Endothelial cell (in vitro differentiated cells): ENCODE data around the gene SLFNL1. TPM values are rescaled to one million over a fixed set of nuclear protein-coding genes. Genes with fewer than 3 reads are reported as not detected.

Experiments used
- DNase-seq: peaks from one replicate; pipeline ENCODE4 v3.0.0; 2021; ENCODE audit warnings: low spot score
- H3K27ac Mint-ChIP-seq: one replicate; pipeline ENCODE4 v1.8.0; 2021; ENCODE audit warnings: mixed read lengths, inconsistent platforms; ENCODE audit not compliant: unreplicated experiment
- H3K27me3 Mint-ChIP-seq: one replicate; pipeline ENCODE4 v1.8.0; 2021; ENCODE audit warnings: mild to moderate bottlenecking, moderate library complexity, mixed read lengths, inconsistent platforms; ENCODE audit not compliant: unreplicated experiment
- H3K36me3 Mint-ChIP-seq: one replicate; pipeline ENCODE4 v1.8.0; 2021; ENCODE audit warnings: mild to moderate bottlenecking, low read depth, mixed read lengths, inconsistent platforms; ENCODE audit not compliant: unreplicated experiment
- H3K4me1 Mint-ChIP-seq: one replicate; pipeline ENCODE4 v1.8.0; 2021; ENCODE audit warnings: mild to moderate bottlenecking, mixed read lengths, inconsistent platforms; ENCODE audit not compliant: unreplicated experiment
- H3K4me3 Mint-ChIP-seq: one replicate; pipeline ENCODE4 v1.8.0; 2021; ENCODE audit warnings: mild to moderate bottlenecking, mixed read lengths, inconsistent platforms; ENCODE audit not compliant: unreplicated experiment
- H3K9me3 Mint-ChIP-seq: one replicate; pipeline ENCODE4 v1.8.0; 2021; ENCODE audit warnings: mixed read lengths, inconsistent platforms; ENCODE audit not compliant: unreplicated experiment
- total RNA-seq: library from RNA; stranded (reverse); fragmentation: NEBNext Ultra II Directional; extraction: Animal tissue kit (Norgen Biotek cat#: 25700); gene quantifications from one replicate; pipeline ENCODE4 v1.2.1, GENCODE V29; 2021; ENCODE audit not compliant: unreplicated experiment
- TF ChIP-seq, protein P1 (sequence below): fragments of 200-600 bp; sonication (generic); IDR thresholded peaks from one replicate; pipeline ENCODE4 v1.5.0; 2021; ENCODE audit warnings: antibody characterized with exemption; ENCODE audit not compliant: unreplicated experiment

The SLFNL1 gene
- total RNA-seq, 1 donor from 2014 or later, result 0.38 TPM

DNA sequence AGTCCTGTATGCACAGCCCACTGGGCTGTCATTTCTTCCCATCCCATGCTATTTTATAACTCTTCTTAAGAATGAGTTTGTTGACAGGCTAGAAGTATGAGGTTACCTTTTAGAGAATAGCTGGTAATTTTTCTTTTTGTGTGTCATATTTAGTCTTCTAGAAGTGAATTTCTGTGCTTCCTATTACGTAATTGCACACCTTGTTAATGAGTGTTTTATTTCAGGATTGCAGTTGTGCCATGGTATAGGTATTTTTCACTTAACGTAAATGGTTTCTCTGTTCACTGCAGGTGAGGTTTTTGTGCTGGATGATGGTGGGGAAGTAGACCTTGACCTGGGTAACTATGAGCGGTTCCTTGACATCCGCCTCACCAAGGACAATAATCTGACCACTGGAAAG lies 37.0 kb downstream of the SLFNL1 start:
- DNase-seq, result no peak
- Mint-ChIP-seq H3K36me3 (peaks cover 41% of the 10 kb centered on the region), H3K27ac (no peak overlapping the region), H3K4me1 (peaks cover 10% of the 10 kb centered on the region), H3K4me3 (no peak overlapping the region), H3K27me3 (peaks cover 11% of the 10 kb centered on the region), H3K9me3 (no peaks in the 10 kb centered on the region)
- TF ChIP-seq, protein P1, sequence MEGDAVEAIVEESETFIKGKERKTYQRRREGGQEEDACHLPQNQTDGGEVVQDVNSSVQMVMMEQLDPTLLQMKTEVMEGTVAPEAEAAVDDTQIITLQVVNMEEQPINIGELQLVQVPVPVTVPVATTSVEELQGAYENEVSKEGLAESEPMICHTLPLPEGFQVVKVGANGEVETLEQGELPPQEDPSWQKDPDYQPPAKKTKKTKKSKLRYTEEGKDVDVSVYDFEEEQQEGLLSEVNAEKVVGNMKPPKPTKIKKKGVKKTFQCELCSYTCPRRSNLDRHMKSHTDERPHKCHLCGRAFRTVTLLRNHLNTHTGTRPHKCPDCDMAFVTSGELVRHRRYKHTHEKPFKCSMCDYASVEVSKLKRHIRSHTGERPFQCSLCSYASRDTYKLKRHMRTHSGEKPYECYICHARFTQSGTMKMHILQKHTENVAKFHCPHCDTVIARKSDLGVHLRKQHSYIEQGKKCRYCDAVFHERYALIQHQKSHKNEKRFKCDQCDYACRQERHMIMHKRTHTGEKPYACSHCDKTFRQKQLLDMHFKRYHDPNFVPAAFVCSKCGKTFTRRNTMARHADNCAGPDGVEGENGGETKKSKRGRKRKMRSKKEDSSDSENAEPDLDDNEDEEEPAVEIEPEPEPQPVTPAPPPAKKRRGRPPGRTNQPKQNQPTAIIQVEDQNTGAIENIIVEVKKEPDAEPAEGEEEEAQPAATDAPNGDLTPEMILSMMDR, result no peak

DNA sequence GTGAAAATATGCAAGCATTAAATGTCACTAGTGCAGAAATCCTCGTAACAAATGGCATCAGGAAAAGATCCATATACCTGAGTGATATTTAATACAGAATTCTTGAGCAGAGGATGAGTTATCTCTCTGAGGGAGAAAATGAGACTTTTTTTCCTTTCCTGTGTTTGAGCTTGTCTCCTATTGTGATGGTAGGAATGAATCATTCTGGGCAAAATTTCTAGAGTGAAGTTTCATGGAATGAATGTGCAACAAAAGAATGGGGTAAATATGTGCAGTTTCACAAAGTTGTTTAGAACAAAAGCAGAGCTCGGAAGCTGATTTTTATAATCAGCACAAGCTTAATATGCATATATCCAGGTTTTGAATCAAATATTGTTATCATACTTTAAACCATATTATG lies 37.5 kb downstream of the SLFNL1 start:
- DNase-seq, result no peak
- Mint-ChIP-seq H3K9me3 (no peaks in the 10 kb centered on the region), H3K27me3 (peaks cover 11% of the 10 kb centered on the region), H3K4me3 (peak overlapping the region; percentile 34), H3K27ac (no peak overlapping the region), H3K36me3 (peaks cover 36% of the 10 kb centered on the region), H3K4me1 (peaks cover 10% of the 10 kb centered on the region)
- TF ChIP-seq, protein P1, result no peak

DNA sequence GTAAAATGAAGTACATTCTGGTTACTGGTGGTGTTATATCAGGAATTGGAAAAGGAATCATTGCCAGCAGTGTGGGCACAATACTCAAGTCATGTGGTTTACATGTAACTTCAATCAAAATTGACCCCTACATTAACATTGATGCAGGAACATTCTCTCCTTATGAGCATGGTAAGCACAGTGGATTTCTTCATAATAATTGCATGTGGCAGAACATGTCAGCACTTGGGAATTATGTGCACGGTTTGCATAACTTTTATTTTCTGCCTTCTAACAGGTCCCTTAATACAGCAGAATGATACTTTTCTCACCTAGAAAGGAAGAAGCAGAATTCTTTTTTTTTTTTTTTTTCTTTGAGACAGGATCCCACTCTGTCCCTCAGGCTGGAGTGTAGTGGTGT lies 38.2 kb downstream of the SLFNL1 start:
- Mint-ChIP-seq H3K36me3 (peaks cover 28% of the 10 kb centered on the region), H3K27me3 (peaks cover 14% of the 10 kb centered on the region), H3K4me1 (peaks cover 12% of the 10 kb centered on the region), H3K27ac (no peak overlapping the region), H3K4me3 (no peak overlapping the region), H3K9me3 (no peaks in the 10 kb centered on the region)
- no peak for DNase-seq
- TF ChIP-seq, protein P1, result no peak

DNA sequence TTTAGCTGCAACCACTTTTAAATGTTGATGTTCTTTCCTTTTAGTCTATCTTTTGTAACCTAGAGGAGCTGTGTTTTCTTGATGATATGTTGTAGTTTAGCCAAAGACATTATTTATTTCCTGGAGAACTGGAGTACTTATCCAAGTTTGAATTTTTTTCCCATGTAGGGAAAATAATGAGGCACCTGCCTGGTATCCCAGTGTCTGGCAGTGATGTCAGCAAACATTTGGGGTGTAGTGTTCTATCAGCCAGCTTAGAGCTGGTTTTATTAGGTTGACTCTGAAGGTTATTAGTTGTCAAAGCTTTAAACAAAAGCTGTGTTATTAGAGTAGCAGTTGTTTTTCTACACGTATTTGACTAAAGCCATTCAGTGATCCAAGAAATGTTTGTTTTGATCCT lies 38.8 kb downstream of the SLFNL1 start:
- H3K27ac Mint-ChIP-seq, result no peak overlapping the region
- no peak for DNase-seq
- H3K9me3 Mint-ChIP-seq, result no peaks in the 10 kb centered on the region
- peaks cover 28% of the 10 kb centered on the region for H3K36me3 Mint-ChIP-seq
- peaks cover 12% of the 10 kb centered on the region for H3K4me1 Mint-ChIP-seq
- TF ChIP-seq, protein P1, result no peak
- H3K4me3 Mint-ChIP-seq, result no peak overlapping the region
- H3K27me3 Mint-ChIP-seq, result peaks cover 14% of the 10 kb centered on the region

DNA sequence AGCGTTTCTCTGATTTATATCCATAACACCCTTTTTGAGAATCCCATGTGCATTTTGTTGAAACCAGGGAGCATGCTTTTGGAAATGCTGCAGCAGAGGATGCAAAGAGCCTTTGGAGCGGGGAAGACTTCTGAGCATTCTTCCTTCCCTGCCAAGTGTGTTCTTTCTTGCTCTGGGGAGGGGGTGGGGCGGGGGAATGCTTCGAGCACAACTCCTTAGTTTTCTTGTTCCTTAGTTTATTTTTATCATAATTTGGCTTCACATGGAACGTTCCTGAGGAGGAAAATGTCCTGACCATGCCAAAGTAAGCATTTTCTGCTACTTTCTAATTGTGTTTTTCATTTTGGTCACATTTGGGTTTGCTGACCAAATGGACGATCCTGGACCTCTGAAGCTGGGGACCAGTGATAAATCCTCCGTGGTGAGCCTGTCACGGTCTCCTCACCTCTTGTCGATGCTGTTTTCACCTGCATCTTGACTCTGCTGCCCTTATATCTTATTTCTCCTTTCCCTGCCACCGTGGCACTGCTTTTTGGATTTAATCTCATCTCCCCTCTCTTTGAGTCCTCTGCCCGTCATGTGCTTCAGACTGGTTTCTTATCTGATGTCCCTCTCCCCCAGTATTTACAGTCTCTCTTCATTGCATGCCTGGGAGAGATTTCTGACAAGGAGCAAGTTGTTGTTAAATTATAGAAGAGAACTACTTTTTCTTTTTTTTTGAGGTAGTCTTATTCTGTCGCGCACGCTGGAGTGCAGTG lies 39.7 kb downstream of the SLFNL1 start:
- peaks cover 23% of the 10 kb centered on the region for H3K36me3 Mint-ChIP-seq
- TF ChIP-seq, protein P1, result no peak
- H3K9me3 Mint-ChIP-seq, result no peaks in the 10 kb centered on the region
- H3K4me1 Mint-ChIP-seq, result peaks cover 12% of the 10 kb centered on the region
- H3K27me3 Mint-ChIP-seq, result peaks cover 14% of the 10 kb centered on the region
- no peak for DNase-seq
- H3K27ac Mint-ChIP-seq, result no peak overlapping the region
- no peak overlapping the region for H3K4me3 Mint-ChIP-seq
